HEK293 (cell line): ENCODE results near the gene STAMBP.

ENCODE experiments used
- CTCF ChIP-seq: fragments of 450-650 bp; formaldehyde crosslinking; IDR thresholded peaks from 2 replicates; pipeline ENCODE4 v1.5.1; 2016; ENCODE audit warnings: missing biosample characterization, missing genetic modification characterization
- KLF1 ChIP-seq: fragments of 450-650 bp; formaldehyde crosslinking; IDR thresholded peaks from 2 replicates; pipeline ENCODE4 v1.5.1; 2016; ENCODE audit warnings: missing biosample characterization, missing genetic modification characterization
- SP7 ChIP-seq: fragments of 450-650 bp; formaldehyde crosslinking; IDR thresholded peaks from 2 replicates; pipeline ENCODE4 v1.5.1; 2016; ENCODE audit warnings: missing biosample characterization, missing genetic modification characterization
- TCF7L2 ChIP-seq: IDR thresholded peaks from 2 replicates; pipeline ENCODE4 v1.6.1; 2011; ENCODE audit warnings: low read depth, mild to moderate bottlenecking, inconsistent platforms, low read length, moderate library complexity, borderline replicate concordance
- YY1 ChIP-seq: fragments of 450-650 bp; formaldehyde crosslinking; IDR thresholded peaks from 2 replicates; pipeline ENCODE4 v1.5.1; 2018; ENCODE audit warnings: missing biosample characterization, missing genetic modification characterization
- ZBTB17 ChIP-seq: fragments of 450-650 bp; formaldehyde crosslinking; IDR thresholded peaks from 2 replicates; pipeline ENCODE4 v1.5.1; 2016; ENCODE audit warnings: missing biosample characterization, missing genetic modification characterization
- ZBTB7A ChIP-seq: fragments of 450-650 bp; formaldehyde crosslinking; IDR thresholded peaks from 2 replicates; pipeline ENCODE4 v1.5.1; 2016; ENCODE audit warnings: low read depth, missing biosample characterization, missing genetic modification characterization
- ZNF146 ChIP-seq: fragments of 450-650 bp; formaldehyde crosslinking; IDR thresholded peaks from 2 replicates; pipeline ENCODE4 v1.5.1; 2016; ENCODE audit warnings: missing biosample characterization, missing genetic modification characterization
- ZNF175 ChIP-seq: fragments of 450-650 bp; formaldehyde crosslinking; IDR thresholded peaks from 2 replicates; pipeline ENCODE4 v1.5.1; 2016; ENCODE audit warnings: missing biosample characterization, missing genetic modification characterization
- ZNF302 ChIP-seq: fragments of 450-650 bp; formaldehyde crosslinking; IDR thresholded peaks from 2 replicates; pipeline ENCODE4 v1.5.1; 2016; ENCODE audit warnings: missing biosample characterization, missing genetic modification characterization, low read depth
- ZNF555 ChIP-seq: fragments of 450-650 bp; formaldehyde crosslinking; conservative IDR thresholded peaks from 2 replicates; pipeline ENCODE4 v1.5.1; 2017; ENCODE audit warnings: missing biosample characterization, mild to moderate bottlenecking, missing genetic modification characterization, inconsistent platforms
- ZNF692 ChIP-seq: fragments of 450-650 bp; formaldehyde crosslinking; IDR thresholded peaks from 2 replicates; pipeline ENCODE4 v1.5.1; 2016; ENCODE audit warnings: missing biosample characterization, missing genetic modification characterization
- TF ChIP-seq, protein P1 (sequence below): sonication (generic); formaldehyde crosslinking; IDR thresholded peaks from 2 replicates; pipeline ENCODE4 v1.8.1; 2022; ENCODE audit warnings: mild to moderate bottlenecking, moderate library complexity, missing genetic modification reagents
- TF ChIP-seq, protein P2 (sequence below): fragments of 450-650 bp; formaldehyde crosslinking; IDR thresholded peaks from 2 replicates; pipeline ENCODE4 v1.5.1; 2016; ENCODE audit warnings: missing biosample characterization, missing genetic modification characterization

GRCh38 chr2:73889206-73889605 is 60.4 kb downstream of the STAMBP start:
- no peak for TF ChIP-seq CTCF
- TF ChIP-seq YY1 (tag by site-specific recombination): no peak
- TF ChIP-seq, protein P1, sequence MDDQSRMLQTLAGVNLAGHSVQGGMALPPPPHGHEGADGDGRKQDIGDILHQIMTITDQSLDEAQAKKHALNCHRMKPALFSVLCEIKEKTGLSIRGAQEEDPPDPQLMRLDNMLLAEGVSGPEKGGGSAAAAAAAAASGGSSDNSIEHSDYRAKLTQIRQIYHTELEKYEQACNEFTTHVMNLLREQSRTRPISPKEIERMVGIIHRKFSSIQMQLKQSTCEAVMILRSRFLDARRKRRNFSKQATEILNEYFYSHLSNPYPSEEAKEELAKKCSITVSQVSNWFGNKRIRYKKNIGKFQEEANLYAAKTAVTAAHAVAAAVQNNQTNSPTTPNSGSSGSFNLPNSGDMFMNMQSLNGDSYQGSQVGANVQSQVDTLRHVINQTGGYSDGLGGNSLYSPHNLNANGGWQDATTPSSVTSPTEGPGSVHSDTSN (CRISPR knock-in tag): no peak
- no peak for TF ChIP-seq ZNF555 (tag by site-specific recombination)
- TF ChIP-seq, protein P2, sequence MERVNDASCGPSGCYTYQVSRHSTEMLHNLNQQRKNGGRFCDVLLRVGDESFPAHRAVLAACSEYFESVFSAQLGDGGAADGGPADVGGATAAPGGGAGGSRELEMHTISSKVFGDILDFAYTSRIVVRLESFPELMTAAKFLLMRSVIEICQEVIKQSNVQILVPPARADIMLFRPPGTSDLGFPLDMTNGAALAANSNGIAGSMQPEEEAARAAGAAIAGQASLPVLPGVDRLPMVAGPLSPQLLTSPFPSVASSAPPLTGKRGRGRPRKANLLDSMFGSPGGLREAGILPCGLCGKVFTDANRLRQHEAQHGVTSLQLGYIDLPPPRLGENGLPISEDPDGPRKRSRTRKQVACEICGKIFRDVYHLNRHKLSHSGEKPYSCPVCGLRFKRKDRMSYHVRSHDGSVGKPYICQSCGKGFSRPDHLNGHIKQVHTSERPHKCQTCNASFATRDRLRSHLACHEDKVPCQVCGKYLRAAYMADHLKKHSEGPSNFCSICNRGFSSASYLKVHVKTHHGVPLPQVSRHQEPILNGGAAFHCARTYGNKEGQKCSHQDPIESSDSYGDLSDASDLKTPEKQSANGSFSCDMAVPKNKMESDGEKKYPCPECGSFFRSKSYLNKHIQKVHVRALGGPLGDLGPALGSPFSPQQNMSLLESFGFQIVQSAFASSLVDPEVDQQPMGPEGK: no peak
- TF ChIP-seq KLF1 (tag by site-specific recombination): no peak
- no peak for TF ChIP-seq ZNF302
- TF ChIP-seq ZBTB17 (tag by site-specific recombination): no peak
- TF ChIP-seq ZNF692: no peak
- no peak for TF ChIP-seq ZNF175 (tag by site-specific recombination)
- TF ChIP-seq ZNF146 (tag by site-specific recombination): no peak
- TF ChIP-seq SP7 (tag by site-specific recombination): no peak
- TF ChIP-seq TCF7L2: no peak
- TF ChIP-seq ZBTB7A (tag by site-specific recombination): no peak
